Fibroblast of pulmonary artery (primary cell): ENCODE results near the gene KLK8.

Experiments used
- DNase-seq: peaks from one replicate; pipeline ENCODE4 v3.0.0-alpha.2; 2010; ENCODE audit warnings: low read depth
- H3K4me3 ChIP-seq: replicated peaks from 2 replicates; pipeline ENCODE4 v1.5.1; 2011; ENCODE audit warnings: low read depth, mild to moderate bottlenecking, control low read depth, low read length, moderate library complexity
- CTCF ChIP-seq: IDR thresholded peaks from 2 replicates; pipeline ENCODE4 v1.5.1; 2011; ENCODE audit warnings: mild to moderate bottlenecking, control low read depth, low read length, inconsistent platforms; ENCODE audit errors: missing control alignments

Gene KLK8

DNA sequence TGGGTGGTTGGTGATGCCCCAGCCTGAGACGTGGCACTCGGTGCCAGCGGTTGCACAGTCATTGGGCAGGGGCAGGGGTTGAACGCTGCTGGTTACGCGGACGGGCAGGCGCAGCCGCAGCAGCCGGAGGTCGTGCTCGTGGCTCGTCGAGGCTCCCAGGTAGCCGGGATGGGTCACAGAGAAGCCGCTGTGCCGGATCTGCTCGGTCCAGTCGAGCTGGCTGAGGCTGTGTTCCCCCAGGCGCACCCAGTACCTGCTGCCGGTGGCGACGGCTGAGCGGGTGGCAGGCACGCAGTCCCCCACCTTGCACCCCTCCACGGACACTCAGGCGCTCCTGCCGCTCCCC is 30.4 kb upstream of the KLK8 start:
- H3K4me3 ChIP-seq, result no peak overlapping the region
- DNase-seq, result no peak
- TF ChIP-seq CTCF, result no peak

DNA sequence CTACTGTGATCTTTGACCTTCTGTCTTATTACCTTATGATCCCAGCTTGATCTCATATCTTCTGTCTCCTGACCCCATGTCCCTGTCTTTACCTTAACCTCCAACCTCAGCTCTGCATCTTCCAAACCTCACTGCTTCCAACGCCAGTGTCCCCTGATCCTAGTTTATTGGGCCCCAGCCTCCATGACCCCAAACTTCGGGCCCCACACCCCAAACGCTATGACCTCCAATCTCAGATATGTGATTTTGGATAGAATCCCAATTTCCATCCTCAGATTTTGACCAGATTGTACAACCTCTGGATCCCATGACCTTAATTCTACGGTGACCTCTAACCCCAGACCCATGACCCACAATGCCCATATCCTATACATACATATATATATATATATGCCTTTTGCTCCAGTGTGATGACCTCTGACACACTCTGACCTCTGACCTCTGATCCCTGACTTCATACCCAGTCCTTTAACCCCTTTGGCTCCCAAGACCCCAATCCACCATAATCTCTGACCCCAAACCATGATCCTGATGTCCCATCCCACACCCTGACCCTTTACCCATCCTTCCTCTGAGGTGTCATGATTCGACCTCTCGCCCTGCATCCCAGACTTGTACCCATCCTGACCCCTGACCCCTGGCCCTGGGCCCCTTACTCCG is 29.9 kb upstream of the KLK8 start:
- DNase-seq, result no peak
- TF ChIP-seq CTCF, result no peak
- H3K4me3 ChIP-seq, result no peak overlapping the region

DNA sequence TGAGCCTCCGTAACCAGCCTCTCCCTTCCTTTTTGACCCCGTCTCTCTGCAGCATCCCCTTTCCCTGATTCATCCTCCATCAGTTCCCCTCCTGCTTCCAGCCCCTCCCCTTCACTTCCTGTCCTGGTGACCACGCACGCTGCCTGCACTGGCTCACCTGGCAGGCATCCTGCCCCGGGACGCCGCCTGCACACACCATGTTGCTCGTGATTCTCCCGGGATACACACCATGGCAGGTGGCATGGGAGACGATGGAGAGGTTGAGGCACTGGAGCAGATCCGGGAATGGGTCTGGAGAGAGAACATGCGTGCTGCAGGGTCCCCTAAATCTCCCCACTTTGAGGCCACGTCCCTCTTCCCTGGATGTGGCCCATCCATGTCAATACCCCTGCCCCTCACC is 29.2 kb upstream of the KLK8 start:
- no peak for TF ChIP-seq CTCF
- H3K4me3 ChIP-seq, result no peak overlapping the region
- DNase-seq, result no peak

- no peak for DNase-seq
- TF ChIP-seq CTCF, result no peak
- no peak overlapping the region for H3K4me3 ChIP-seq
These were observed 28.3 kb upstream of the KLK8 start for GRCh38 chr19:51029718-51030117.

GRCh38 chr19:51027873-51028272 is 26.5 kb upstream of the KLK8 start:
- no peak overlapping the region for H3K4me3 ChIP-seq
- TF ChIP-seq CTCF, result no peak
- no peak for DNase-seq

- DNase-seq, result no peak
- TF ChIP-seq CTCF, result no peak
- H3K4me3 ChIP-seq, result no peak overlapping the region
These were observed 25.9 kb upstream of the KLK8 start for GRCh38 chr19:51027126-51027806.

- DNase-seq, result no peak
These were observed 25.1 kb upstream of the KLK8 start, which contains the start of gene KLK11 for GRCh38 chr19:51026554-51026831. Gene KLK11, minus strand, starts transcription at chr19:51026616. Its CDS starts 985 bp downstream, at chr19:51025631.

More at GRCh38 chr19:51026554-51026831, 25.1 kb upstream of the KLK8 start, which contains the start of gene KLK11:
- no peak for TF ChIP-seq CTCF
- H3K4me3 ChIP-seq, result no peak within 1 kb of the TSS
